HG03039 (cell line): Measurements from ENCODE around the gene VSIG10L2.

Source experiments
- ATAC-seq: cut with Tn5 transposase; IDR thresholded peaks from one replicate; pipeline ENCODE4 v1.9.1; 2021; ENCODE audit warnings: mild to moderate bottlenecking, moderate library complexity; ENCODE audit not compliant: unreplicated experiment

The VSIG10L2 gene

DNA sequence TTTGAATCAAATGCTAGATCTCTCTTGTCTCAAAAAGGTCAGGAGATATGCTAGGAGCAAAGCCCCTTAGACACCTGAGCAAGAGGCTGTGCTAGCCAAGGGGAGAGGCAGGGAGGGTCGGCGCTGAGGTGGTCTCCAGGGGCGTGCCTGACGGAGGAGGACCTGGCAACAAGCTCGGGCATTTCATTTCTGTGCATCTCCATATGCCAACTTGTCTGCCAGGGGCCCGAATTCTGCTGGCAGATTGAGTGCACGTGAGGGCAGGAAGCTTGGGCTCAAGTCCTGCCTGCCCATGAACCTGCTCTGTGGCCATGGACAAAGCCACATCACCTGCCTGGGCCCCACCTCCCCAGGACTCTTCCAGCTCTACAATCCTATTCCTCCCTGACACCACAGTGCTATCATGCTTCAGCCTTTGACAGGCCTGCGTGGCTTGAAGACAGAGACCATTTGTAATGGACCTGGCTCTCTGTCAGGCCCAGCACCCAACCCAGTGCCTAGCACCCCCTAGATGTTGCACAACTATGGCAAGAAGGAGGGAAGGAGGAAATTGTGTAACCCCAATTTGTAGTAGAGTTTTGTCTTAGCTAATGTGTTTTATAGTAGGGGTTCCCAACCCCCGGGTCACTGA lies 16.3 kb upstream of the VSIG10L2 start:
- ATAC-seq: no peak

DNA sequence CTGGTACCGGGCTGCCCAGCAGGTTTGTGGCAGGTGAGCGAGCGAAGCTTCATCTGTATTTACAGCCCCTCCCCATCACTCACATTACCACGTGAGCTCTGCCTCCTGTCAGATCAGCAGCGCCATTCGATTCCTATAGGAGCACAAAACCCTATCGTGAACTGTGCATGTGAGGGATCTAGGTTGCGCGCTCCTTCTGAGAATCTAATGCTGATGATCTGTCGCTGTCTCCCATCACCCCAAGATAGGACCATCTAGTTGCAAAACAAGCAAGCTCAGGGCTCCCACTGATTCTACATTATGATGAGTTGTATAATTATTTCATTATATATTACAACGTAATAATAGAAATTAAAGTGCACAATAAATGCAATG lies 15.8 kb upstream of the VSIG10L2 start:
- no peak for ATAC-seq

DNA sequence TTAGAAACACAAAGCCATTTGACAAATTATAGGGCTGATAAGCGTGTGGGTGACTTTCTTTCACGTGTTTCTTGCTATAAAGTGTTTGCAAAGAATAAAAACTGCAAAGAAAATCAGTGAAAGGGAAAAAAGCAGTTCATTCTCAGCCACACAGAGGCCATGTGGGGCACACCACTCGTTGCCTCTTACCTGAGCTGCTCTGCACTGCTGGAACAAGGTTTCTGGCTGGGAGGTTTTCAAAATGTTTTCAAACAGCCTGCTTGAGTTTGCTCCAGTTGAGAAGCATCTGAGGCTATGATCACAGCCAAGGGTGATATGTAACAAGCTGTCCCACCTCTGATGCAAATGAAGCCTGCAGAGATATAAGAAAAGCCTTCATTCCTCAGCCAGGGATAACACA lies 14.7 kb upstream of the VSIG10L2 start:
- ATAC-seq: no peak

DNA sequence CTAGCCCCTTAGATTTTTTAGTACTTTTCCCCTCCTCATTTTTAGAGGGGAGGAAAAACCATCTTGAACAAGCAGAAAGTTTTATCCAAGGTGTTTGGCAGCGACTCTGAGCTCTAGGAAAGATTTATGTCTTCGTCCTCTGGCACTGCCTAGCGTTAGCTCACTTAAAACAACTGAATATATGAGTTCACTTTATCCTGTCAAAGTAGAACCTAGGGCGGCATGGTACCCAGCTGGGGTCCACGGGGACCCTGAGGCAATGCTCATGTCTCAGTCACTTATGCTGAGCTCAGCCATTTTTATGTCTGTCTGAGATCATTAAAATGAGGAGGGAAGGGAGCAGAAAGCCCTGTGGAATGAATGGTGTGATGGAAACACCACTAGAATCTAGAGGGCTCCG lies 14.2 kb upstream of the VSIG10L2 start:
- ATAC-seq: no peak

DNA sequence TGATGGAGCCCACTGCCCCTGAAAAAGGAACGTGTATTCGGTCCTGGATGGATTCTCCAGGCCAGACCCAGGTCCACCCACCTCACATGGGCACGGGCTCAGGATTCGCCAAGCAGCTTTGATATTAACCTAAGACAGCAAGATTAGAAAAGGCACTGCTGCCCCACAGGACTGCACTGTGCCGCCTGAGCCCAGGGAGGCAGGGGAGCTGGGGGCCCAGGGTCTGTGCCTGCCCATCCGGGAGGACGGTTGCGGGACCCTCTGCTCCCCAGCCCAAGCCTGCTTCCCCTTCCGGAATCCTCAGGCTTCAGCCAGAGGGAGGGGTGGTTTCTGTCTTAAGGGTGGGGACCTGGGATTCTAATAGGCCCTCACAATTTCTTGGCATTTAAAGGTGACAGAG lies 13.5 kb upstream of the VSIG10L2 start:
- ATAC-seq: no peak

DNA sequence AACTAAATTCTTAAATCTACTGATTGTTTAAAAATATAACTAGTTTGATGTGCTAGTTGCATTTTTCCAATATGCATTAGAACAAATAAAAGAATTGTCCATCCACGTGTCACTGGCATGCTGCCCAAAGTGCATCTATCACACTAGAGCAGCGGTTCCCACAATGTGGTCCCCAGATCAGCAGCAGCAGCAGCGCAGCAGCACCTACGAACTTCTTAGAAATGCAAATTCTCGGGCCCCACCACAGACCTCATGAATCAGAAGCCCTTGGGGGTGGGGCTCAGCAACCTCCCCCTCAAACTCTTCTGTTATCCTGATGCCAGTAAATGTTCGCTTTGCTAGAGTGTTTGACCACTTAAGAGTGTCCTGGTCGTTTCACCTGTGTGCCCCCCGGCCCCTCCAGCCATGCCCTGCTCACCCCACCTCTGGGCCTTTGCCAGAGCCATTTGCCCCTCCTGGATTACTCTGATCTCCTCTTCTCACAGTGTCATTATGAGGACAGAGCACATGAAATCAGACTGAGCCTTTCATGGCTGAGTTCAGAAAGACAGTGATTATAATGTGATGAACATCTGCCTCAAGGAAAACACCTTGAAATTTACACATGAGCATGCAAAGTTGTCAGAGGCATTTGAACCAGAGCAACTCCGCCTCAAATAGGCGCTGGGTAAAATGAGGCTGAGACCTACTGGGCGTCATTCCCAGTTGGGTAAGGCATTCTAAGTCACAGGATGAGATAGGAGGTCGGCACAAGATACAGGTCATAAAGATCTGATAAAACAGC lies 12.6 kb upstream of the VSIG10L2 start:
- no peak for ATAC-seq

DNA sequence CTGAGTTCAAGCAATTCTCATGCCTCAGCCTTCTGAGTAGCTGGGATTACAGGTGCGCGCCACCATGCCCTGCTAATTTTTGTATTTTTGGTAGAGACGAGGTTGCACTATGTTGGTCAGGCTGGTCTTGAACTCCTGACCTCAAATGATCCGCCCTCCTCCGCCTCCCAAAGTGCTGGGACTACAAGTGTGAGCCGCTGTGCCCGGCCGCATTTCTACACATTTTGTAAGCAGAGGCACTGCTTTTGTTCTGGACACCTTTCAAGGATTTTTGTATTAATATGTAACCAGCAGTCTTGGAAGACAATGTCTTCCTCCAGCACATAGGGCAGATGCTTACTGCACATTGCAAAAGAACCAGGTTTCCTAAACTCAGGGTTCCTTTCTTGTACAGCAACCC lies 11.4 kb upstream of the VSIG10L2 start:
- no peak for ATAC-seq

DNA sequence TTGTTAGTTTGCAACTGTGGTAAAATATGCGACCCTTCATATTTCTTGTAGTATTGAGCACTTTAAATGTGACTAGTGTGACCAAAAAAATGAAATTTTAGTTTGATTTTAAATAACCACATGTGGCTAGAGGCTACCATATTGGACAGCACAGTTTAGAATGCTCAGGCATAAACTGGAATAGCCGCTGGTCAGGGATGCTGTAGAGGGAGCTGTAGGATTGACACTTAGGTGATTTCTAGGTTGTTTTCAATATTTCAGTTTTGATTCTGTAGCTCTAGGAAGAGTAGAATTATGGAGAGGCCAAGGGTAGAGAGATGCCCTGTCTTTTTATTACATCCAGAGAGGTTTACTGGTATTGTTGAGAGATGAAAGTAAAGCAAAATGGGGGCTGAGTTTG lies 10.8 kb upstream of the VSIG10L2 start:
- no peak for ATAC-seq

DNA sequence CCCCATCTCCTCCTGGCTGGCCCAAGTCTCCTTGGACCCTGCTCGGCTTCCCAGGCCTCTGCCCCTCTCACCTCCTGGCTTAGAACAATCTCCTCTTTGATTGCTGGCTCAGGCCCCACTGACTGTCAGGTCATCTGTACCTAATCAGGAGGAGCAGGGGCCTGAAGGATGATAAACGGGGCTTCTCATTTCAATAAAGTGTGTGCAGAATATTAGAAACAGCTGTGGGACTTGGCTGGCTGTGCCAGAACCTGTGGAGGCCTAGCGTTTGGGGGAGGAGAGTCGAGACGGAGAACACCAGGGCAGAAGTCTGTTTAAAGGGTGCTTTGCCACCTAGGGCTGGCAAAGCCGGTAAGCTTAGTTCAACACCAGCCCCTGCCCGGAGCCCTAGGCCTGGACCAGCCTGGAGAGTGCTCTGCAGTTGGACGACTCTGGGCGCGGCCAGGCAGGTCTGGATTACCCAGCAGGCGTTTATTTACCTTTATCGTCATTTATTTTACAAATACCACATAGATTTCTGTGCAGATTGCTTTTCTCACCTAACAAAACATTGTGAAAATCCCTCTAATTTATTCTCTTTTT lies 10.1 kb upstream of the VSIG10L2 start:
- ATAC-seq: no peak

DNA sequence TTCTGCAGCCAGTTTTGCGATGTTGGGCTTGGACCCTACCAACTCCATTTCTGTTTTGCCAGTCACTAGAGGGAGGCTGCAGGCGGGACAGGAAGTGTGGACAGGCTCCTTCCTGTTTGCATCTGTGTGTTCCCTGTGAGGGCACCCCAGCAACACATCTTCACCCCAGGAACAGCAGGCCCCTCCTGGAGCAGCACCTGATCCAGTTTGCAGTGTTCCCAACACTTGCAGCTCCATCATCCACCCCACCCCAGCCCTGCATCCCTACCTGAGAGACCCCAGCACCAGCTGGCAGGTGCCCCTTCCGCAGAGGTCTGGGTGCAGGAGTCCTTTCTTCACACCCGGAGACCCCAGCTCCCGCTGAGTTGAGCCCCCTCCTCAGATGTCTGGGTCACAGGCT lies 7.4 kb upstream of the VSIG10L2 start:
- no peak for ATAC-seq

DNA sequence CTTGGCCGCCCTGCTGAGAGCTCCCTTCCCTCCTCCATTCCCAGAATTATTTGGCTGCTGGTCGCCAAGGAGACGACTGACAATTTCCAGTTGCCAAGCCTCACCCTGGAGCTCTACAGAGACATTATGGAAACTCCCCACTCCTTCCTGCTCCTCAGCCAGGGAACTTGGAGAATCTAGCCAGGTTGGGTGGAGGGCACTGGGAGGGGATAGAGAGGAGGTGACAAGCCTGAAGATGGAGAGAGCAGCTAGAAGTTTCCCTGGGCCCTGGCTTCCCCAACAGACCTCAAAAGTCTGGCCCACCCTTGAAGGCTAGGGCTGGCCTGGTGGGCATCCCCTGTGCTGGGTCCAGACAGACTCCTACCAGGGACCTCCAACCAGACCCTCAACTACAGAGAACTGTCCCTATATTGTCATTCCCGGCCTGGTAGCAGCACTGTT lies 6.7 kb upstream of the VSIG10L2 start:
- ATAC-seq: no peak

DNA sequence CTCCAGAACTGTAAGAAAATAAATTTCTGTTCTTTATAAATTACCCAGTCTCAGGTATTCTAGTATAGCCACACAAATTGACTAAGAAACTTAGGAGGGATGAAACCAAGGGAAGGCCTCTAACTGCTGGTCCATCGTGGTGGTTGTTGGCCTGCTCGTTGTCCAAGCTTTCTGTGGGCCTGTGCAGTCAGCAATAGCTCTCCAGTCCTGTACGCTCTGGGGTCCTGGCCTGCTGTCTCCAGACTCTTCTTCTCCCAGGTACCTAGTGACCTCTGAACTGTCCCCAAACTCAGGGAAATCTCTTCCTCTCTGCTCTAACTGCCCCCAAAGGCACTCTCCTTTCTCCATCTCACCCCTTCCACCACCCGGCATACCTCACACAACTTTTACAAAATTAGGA lies 5.7 kb upstream of the VSIG10L2 start:
- ATAC-seq: no peak

DNA sequence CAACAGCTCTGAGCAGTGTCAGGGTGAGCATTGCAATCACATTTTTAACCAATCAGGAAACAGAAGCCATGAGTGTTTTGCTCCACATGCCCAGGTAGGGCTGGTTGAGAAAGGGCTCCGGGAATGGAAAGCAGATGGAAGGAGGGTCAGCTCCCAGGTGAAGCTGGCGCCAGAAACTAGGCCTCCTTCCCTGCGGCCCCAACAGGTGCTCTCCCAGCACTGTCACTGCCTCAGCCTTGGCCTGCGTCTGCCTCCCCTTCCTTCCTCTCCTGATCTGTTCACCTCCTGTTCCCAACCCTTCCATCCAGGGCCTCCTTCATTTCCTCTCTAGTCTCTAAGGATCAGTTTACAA lies 4.6 kb upstream of the VSIG10L2 start:
- ATAC-seq: no peak

DNA sequence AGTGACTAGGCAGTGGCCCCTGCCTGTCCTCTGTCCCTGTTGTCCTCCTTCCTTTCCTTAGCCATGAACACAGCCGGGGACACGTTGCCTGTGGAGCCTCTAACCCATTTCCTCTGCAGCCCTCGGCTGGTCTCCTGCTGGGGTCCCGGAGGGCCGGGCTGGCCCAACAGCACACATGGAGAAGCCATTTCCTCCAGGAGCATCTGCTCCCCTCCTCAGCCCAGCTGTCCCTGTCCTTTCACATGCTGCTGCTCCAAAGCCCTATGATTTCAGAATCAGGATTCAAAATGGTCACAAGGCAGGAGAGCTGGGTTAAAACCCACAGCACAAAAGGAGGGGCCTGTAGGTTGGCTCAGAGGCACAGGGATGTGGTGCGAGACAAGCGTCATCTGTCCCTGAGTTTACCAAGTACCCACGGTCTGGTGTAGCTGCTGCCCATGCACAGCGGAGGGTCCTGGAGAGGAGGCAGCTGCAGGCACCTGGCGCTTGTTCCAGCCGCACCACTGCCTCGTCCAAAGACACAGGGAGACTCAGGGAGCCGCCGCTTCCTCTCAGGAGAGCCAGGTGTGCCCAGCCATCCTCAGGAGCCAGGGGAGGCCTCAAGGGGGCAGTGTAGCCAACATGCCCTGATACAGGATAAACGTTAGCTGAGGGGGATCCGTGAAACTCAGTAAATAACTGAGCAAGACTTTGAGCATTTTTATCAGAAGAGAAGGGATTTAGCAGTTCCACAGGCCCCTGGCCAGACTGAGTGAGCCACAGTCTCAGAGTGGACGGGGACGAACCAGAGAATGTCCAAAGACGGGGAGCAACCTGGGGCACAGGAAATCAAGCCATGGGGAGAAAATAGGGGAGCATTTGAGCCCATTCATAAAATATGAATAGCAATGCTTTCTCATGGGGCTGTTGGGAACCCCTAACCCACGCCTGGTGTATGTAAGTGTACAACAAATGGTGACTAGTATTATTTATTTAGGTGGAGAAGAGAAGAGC lies 3.9 kb upstream of the VSIG10L2 start:
- ATAC-seq: no peak

DNA sequence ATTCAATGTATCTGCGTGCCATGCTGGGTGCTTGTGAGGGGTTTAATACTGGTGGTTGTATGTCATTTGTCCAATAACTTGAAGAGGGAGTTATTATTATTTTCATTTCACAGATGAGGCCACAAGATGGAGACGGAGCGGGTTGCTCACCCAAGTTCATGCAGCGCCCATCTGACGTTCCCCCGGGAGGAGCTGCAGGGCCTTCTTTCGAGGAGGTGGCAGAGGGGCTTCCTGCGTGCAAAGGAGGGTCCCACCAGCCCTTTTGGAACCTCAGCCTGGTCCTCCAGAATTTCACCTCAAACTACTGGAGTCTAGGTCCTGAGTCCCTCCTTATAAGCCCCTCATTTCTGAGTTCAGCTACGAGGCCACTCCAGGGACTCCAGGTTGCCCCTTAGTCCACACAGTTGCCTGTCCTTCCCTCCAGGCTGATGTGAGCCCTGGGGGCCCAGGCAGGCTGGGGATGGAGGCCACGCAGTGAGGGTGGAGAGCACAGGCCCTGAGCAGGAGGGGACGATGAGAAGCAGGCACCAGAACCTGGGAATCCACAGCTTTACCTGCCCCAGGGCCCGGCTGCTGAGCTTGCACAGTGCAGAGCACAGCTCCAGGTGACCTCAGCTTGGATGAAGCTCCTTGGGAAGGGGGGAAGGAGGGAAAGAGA lies 2.9 kb upstream of the VSIG10L2 start:
- ATAC-seq: no peak

DNA sequence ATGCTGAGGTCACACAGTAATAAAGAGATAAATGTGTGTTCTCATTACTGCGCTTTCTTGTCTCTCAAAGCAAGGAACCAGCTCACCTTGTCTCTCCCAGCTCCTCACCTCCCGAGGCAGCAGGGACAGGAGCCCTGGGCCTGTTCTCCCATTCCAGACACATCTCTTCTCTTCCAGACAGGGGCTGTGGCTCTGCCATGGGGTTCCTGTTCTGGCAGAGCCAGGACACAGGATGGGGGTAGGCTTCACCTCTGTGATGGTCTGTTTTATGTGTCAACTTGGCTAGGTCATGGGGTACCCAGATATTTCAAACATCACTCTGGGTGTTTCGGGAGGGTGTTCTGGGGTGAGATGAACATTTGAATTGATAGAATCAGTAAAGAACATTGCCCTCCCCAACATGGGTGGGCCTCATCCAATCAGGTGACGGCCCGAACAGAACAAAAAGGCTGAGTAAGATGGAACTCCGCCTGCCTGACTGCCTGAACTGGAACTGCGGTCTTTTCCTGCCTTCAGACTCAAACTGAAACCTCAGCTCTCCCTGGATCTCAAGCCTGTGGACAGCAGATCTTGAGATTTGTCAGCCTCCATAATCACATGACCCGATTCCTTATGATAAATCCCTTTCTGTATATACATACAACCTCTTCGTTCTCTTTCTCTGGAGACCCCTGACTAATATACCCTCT lies 2.0 kb upstream of the VSIG10L2 start:
- ATAC-seq: no peak

DNA sequence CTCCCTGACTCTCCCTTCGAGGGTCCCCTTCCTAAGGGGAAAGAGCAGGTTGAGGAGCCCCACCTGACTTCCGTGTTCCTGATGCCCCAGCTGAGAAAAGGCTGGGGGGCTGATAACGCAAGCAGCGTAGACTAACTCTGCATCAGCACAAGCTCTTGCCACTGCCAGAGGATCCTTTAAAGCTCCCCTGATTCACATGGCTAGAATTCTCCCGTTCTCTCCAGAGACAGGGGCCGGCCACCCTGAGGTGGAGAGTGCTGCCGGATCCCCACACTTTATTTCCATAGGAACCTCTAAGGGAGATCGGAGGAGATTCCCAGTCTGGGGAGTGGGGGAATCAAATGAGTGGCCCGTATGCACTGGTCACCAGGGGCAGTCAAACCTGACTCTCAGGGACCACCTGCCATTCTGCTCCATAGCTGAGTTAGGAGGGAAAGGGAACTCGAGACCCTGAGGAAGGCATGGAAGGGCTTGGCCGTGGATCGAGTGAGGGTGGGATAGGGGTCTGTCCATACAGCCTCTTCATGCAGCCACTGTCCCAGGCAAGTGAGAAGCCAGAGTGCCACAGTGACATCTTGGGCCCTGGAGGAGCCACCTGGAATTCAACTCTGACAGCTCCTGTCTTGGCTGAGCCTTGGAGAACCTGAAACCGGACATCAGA lies 1.4 kb upstream of the VSIG10L2 start:
- no peak for ATAC-seq

DNA sequence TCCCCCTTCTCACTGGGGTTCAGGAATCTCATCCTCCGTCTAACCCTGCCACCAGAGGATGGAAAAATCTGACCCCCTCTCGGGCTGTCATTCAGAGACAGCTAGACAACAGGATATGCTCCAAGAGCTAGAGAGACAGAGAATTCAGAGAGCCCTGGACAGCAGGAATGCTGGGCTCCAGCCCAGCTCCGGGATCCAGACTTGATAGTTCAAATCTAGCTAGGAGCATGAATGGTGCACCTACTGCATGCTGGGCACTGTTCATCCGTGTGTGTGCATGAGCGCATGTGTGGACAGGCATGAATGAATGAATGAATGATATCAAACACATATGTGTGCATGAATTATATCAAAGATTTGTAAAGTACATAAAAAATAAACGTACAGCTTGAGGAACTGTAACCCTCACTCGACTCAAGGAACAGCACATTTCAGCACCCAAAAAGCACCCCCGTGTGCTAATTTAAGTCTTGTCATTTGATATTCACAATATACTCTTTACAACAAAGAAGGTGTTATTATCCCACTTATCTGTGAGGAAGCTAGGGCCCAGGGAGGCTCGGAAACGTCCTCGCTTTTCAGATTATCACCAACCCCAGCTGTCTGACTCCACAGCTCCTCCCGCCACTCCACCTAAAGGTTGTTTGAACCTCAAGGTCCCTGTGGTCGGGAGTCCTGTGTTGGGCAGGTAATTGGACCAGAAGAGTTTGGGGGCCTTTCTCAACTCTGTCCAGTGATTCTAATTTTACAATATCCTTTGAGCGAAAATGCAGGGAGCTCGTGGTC lies 640 bp upstream of the VSIG10L2 start:
- no peak for ATAC-seq
